Hematopoietic multipotent progenitor cell (in vitro differentiated cells): ENCODE data around the gene CLPTM1L. TPM values are rescaled to one million over a fixed set of nuclear protein-coding genes. Genes with fewer than 3 reads are reported as not detected.
"Not testable (repeated sequence)": the region's sequence is repeated elsewhere in the genome, so short reads cannot be mapped to it uniquely, and the experiment has no call there.

Experiments
- DNase-seq, 3 donors: peaks; one replicate each; pipeline ENCODE4 v3.0.0-alpha.2; 2011 to 2015; ENCODE audit warnings: low read depth in 2 of 3, low spot score in 2 of 3
- total RNA-seq: library from RNA; depleted of rRNA; stranded (reverse); fragments of >200 nt; gene quantifications from one replicate; pipeline ENCODE4 v1.2.3, GENCODE V29; 2012

Gene CLPTM1L
- total RNA-seq, 1 donor: 130 TPM

- no peak for DNase-seq
Measured at GRCh38 chr5:1362242-1363015, 17.5 kb upstream of the CLPTM1L start.

GRCh38 chr5:1360861-1361260, 16.0 kb upstream of the CLPTM1L start:
- no peak for DNase-seq

- not testable (repeated sequence) for DNase-seq
Measured at GRCh38 chr5:1360367-1360766, 15.5 kb upstream of the CLPTM1L start.

- no peak for DNase-seq
Measured at GRCh38 chr5:1359713-1360112, 14.8 kb upstream of the CLPTM1L start.

GRCh38 chr5:1359031-1359645, 14.2 kb upstream of the CLPTM1L start:
- no peak for DNase-seq

GRCh38 chr5:1358726-1359025, 13.8 kb upstream of the CLPTM1L start:
- no peak for DNase-seq

GRCh38 chr5:1357946-1358725, 13.2 kb upstream of the CLPTM1L start:
- DNase-seq: no peak

GRCh38 chr5:1356873-1357787, 12.2 kb upstream of the CLPTM1L start:
- DNase-seq: no peak

GRCh38 chr5:1354576-1354975, 9.7 kb upstream of the CLPTM1L start:
- no peak for DNase-seq

- no peak for DNase-seq
Measured at GRCh38 chr5:1352231-1353219, 7.6 kb upstream of the CLPTM1L start.

GRCh38 chr5:1351156-1351555, 6.3 kb upstream of the CLPTM1L start:
- DNase-seq: no peak

- DNase-seq: no peak
Measured at GRCh38 chr5:1349246-1349645, 4.3 kb upstream of the CLPTM1L start.

GRCh38 chr5:1348986-1349245, 4.0 kb upstream of the CLPTM1L start:
- no peak for DNase-seq

GRCh38 chr5:1347571-1347970, 2.7 kb upstream of the CLPTM1L start:
- DNase-seq: no peak

- DNase-seq: no peak
Measured at GRCh38 chr5:1346627-1347440, 1.9 kb upstream of the CLPTM1L start.

- no peak for DNase-seq
Measured at GRCh38 chr5:1345876-1346626, 1.2 kb upstream of the CLPTM1L start.

GRCh38 chr5:1343931-1344901, 683 bp downstream of the CLPTM1L start:
- DNase-seq: peak in 1 of 3 donors; percentile 5
